T47D (cell line): ENCODE data around the gene VAV3.
A peak's percentile ranks its signal among the peaks of the same experiment; 100 is the strongest.
"Not testable (repeated sequence)": the region's sequence is repeated elsewhere in the genome, so short reads cannot be mapped to it uniquely, and the experiment has no call there.

ENCODE experiments used
- DNase-seq, 2 experiments: peaks; one replicate each; pipeline versions ENCODE4 v3.0.0 to v3.0.0-alpha.2; 2011 to 2012; ENCODE audit warnings: low read depth in 1 of 2, low spot score in 1 of 2
- JUND ChIP-seq: IDR thresholded peaks from 2 replicates; pipeline ENCODE4 v1.6.1; 2012; ENCODE audit warnings: low read depth
- in situ Hi-C: cut with HindIII; loops from 2 replicates; pipeline ENCODE4 v1.10.0; 2016; ENCODE audit warnings: low sequenced_read_pairs, low pct_unique_long_range_greater_than_20kb

VAV3 gene

GRCh38 chr1:107781245-107781644 is 183.7 kb downstream of the VAV3 start:
- in situ Hi-C loops, result no loop called here

DNA sequence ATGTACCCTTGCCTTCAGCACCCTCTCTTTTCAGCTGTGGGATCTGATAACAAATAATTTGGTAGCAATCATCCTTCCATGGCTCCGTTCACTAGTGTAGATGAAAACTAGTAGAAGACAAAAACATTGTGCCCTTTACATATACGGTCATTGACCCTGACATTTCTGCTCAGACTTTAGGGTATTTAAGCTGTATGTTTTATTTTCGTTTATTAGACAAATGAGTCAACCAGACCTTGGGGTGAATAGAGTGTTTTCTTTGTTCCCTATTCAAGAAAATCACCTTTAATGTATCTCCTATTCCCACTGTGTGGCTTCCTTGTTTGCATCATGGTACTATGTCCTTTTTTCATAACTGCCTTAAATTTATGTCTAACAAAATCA is 187.3 kb downstream of the VAV3 start:
- DNase-seq, result no peak
- in situ Hi-C loops, result no loop called here

More at GRCh38 chr1:107781245-107781644, 183.7 kb downstream of the VAV3 start:
- no peak for DNase-seq
- TF ChIP-seq JUND, result no peak

DNA sequence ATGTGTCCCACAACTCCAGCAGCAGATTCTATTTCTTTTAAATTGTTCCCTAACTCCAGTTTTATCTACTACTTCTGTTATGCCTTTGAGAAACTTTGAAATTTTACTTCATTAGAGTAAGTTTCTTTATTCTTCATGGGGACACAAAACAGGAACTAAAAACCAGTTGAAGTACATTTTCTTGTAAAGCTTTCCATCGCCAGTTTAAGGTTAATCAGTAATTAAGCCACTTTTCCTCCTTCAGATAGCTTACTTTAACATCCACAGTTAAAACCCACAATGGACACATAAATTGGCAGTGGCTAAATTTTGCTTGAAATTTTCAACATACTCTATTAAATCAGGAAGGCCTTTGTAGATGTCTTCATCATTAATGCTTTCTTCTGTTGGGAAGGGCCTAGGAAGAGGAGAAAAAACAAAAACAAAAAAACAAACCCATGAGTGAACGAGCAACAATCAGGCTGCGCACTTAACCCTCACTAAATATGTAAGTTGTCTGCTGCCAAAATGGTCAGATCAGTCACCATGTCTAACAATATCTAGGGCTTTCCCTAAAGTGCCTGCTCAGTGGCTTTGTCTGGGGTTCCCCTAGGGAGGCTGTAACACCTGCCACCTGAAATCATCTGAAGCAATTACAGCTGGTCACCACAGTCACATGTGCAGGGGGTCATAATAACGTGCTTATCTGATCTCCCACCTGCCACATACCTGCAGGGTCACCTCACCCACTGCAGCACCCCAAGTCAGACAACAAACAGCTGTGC is 187.9 kb downstream of the VAV3 start:
- in situ Hi-C loops, result no loop called here
- no peak for DNase-seq
- TF ChIP-seq JUND, result no peak

More for the DNA sequence above, 187.3 kb downstream of the VAV3 start:
- TF ChIP-seq JUND, result no peak

DNA sequence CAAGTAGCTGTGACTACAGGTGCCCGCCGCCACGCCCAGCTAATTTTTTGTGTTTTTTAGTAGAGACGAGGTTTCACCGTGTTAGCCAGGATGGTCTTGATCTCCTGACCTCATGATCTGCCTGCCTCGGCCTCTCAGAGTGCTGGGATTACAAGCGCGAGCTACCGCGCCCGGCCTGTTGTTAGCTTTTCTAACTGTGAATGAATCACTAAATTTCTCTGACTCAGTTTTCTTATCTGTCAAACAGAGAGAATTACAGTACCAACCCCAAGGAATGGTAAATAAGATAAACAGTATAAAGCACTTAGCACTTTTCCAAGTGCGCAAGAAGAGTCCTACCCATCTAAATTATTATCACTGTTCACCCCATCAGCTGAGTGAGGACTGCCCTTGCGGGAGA is 193.6 kb downstream of the VAV3 start:
- in situ Hi-C loops, result no loop called here
- TF ChIP-seq JUND, result no peak
- no peak for DNase-seq

DNA sequence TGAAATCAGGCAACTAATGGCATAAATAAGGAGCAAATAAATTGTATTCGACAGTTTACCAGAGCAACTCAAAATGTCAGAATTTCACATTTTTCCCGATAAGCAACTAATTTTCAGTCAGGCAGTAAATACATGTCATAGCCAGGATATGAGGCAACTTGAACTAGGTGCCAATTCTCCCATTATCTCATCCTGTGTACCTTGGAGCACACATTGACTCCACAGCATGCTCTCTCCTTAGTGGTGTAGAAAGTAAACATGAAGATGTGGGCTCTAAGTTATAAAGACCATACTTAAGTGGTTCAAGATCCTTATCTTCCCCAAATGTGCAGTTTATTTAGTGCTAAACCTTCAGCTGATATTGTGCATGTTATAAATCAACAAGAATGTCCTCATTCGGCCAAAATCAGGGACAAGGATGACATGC is 197.8 kb downstream of the VAV3 start:
- peak; percentile 49; the same call in 1 of the 2 replicates for TF ChIP-seq JUND
- DNase-seq, result peak in 1 of 2 experiments; percentile 86
- in situ Hi-C loops, result no loop called here

GRCh38 chr1:107766533-107766932 is 198.4 kb downstream of the VAV3 start:
- DNase-seq, result peak in 1 of 2 experiments; percentile 72
- in situ Hi-C loops, result no loop called here
- no peak for TF ChIP-seq JUND

GRCh38 chr1:107762751-107763390 is 202.1 kb downstream of the VAV3 start:
- DNase-seq, result no peak
- in situ Hi-C loops, result no loop called here
- TF ChIP-seq JUND, result no peak

GRCh38 chr1:107760065-107760464 is 204.9 kb downstream of the VAV3 start:
- TF ChIP-seq JUND, result no peak
- in situ Hi-C loops, result no loop called here
- no peak for DNase-seq

- peak in 1 of 2 experiments; percentile 81 for DNase-seq
- TF ChIP-seq JUND, result no peak
- in situ Hi-C loops, result no loop called here
These were observed 214.5 kb downstream of the VAV3 start for GRCh38 chr1:107750364-107750959.

DNA sequence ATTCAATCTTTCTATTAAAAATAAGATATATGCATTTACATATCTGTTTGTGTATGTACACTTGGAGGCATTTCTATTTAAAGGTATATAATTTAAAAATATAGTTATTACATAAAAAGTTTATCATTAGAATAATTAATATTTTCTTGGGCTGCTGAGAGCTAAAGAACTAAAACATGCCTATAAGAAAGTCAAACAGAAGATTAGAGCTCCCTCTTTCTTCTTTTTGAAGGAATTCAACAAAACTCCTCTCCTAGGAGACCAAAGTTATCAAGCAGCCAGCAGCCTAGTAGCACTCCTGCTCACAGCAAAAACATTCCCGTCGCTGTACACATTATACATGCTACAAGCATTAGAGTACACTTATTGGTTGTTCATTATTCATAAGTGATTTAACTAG is 216.4 kb downstream of the VAV3 start:
- in situ Hi-C loops, result no loop called here
- no peak for TF ChIP-seq JUND
- peak in 1 of 2 experiments; percentile 56 for DNase-seq

GRCh38 chr1:107741242-107741641 is 223.7 kb downstream of the VAV3 start:
- DNase-seq, result no peak
- TF ChIP-seq JUND, result no peak
- in situ Hi-C loops, result no loop called here

DNA sequence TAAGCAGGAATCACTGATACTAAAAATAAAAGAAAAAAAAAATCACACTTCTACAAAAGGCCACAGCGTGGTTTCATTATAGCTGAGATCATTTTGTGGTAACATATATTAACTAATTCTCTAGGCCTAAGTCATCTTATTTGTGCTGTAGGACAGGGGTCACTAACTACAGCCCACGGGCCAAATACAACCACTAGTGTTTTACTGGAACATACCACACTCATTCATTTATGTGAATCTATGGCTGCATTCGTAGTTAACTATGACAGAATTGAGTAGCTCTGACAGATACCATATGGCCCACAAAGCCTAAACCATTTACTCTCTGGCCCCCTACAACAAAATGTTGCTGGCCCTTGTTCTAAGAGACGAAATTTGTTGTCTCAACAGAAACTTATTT is 224.4 kb downstream of the VAV3 start:
- DNase-seq, result no peak
- in situ Hi-C loops, result no loop called here
- no peak for TF ChIP-seq JUND

DNA sequence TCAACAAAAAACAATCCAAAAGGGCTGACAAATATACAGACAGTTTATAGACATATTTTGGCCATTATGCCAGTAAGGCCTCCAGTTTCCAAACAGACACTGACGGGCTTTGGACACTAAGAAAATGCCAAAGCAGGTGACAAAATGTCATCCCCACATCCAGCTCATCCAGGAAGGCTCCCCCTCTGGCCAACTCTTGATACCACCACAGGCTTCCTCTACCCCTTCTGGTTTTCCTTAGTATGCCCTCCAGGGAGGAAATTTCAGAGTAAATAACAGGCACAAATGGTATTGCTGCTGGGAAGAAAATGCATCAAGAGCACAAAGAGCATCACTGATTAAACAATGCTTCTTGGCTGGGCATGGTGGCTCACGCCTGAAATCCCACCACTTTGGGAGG is 225.3 kb downstream of the VAV3 start:
- in situ Hi-C loops, result no loop called here
- no peak for TF ChIP-seq JUND
- peak in 1 of 2 experiments; percentile 68 for DNase-seq

GRCh38 chr1:107739201-107739600 is 225.8 kb downstream of the VAV3 start:
- no peak for DNase-seq
- no peak for TF ChIP-seq JUND
- in situ Hi-C loops, result no loop called here

GRCh38 chr1:107733401-107733800 is 231.6 kb downstream of the VAV3 start:
- in situ Hi-C loops, result not testable (repeated sequence)

More at GRCh38 chr1:107733401-107733800, 231.6 kb downstream of the VAV3 start:
- DNase-seq, result not testable (repeated sequence)
